Measurements from ENCODE around the gene SPACDR. TPM values are rescaled to one million over a fixed set of nuclear protein-coding genes. Genes with fewer than 3 reads are reported as not detected.

Gene SPACDR
- total RNA-seq, 1 donor from 2014 or later: 2.5 TPM

DNA sequence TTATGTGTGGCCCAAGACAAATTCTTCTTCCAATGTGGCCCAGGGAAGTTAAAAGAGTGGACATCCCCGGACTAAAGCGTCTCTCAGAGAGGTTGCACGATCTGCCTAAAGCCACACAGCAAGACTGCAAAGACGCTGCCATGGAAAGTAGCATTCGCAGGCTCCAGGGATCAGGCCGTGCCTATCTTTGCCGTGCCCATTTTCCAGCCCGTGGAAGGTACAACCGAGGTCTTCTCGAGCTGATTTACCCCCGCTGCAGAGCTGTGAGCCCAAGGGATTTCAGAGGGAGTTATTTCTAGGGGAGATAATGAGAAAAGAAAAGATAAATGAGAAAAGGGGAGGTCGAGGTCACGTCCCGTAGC is 18.6 kb upstream of the SPACDR start:
- Histone ChIP-seq H3K79me2 (ENCODE audit: insufficient read depth, low read length) (peaks cover 14% of the 10 kb centered on the region), H3K27ac (ENCODE audit: low read depth, low read length) (no peak overlapping the region), H3K9ac (ENCODE audit: low read length) (peak overlapping the region; percentile 43), H3K4me3 (ENCODE audit: insufficient read depth, low read depth, low read length) (peak overlapping the region; percentile 48), H3K36me3 (ENCODE audit: insufficient read depth, low read length) (no peaks in the 10 kb centered on the region), H2AFZ (ENCODE audit: low read depth, low read length) (peak overlapping the region; percentile 73), H3K9me3 (ENCODE audit: insufficient read depth, low read depth, low read length) (no peaks in the 10 kb centered on the region), H3K4me1 (ENCODE audit: insufficient read depth, low read length) (peaks cover 10% of the 10 kb centered on the region), H3K27me3 (ENCODE audit: insufficient read depth, low read length) (no peaks in the 10 kb centered on the region), H3K4me2 (ENCODE audit: low read length) (peak overlapping the region; percentile 87), H4K20me1 (ENCODE audit: insufficient read depth, low read length) (no peaks in the 10 kb centered on the region)
- TF ChIP-seq, protein P1, sequence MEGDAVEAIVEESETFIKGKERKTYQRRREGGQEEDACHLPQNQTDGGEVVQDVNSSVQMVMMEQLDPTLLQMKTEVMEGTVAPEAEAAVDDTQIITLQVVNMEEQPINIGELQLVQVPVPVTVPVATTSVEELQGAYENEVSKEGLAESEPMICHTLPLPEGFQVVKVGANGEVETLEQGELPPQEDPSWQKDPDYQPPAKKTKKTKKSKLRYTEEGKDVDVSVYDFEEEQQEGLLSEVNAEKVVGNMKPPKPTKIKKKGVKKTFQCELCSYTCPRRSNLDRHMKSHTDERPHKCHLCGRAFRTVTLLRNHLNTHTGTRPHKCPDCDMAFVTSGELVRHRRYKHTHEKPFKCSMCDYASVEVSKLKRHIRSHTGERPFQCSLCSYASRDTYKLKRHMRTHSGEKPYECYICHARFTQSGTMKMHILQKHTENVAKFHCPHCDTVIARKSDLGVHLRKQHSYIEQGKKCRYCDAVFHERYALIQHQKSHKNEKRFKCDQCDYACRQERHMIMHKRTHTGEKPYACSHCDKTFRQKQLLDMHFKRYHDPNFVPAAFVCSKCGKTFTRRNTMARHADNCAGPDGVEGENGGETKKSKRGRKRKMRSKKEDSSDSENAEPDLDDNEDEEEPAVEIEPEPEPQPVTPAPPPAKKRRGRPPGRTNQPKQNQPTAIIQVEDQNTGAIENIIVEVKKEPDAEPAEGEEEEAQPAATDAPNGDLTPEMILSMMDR (IDR thresholded peaks at IDR 0.05; ENCODE audit: insufficient read depth, low read depth, low read length): no peak
- no peak for TF ChIP-seq EZH2 (IDR thresholded peaks at IDR 0.05; ENCODE audit: insufficient read depth, low read length)
- H3K4me1 Mint-ChIP-seq (ENCODE audit: low read depth, unreplicated experiment): peaks cover 8% of the 10 kb centered on the region
- H3K36me3 Mint-ChIP-seq (ENCODE audit: low read depth, unreplicated experiment): no peaks in the 10 kb centered on the region
- DNase-seq (ENCODE audit: low read depth) (no peak), FAIRE-seq (no peak)
- H3K4me3 Mint-ChIP-seq (ENCODE audit: unreplicated experiment): peak overlapping the region; percentile 90
- no peaks in the 10 kb centered on the region for H3K27me3 Mint-ChIP-seq (ENCODE audit: low read depth, unreplicated experiment)
- no peaks in the 10 kb centered on the region for H3K9me3 Mint-ChIP-seq (ENCODE audit: unreplicated experiment)
- no peak overlapping the region for H3K27ac Mint-ChIP-seq (ENCODE audit: unreplicated experiment)

DNA sequence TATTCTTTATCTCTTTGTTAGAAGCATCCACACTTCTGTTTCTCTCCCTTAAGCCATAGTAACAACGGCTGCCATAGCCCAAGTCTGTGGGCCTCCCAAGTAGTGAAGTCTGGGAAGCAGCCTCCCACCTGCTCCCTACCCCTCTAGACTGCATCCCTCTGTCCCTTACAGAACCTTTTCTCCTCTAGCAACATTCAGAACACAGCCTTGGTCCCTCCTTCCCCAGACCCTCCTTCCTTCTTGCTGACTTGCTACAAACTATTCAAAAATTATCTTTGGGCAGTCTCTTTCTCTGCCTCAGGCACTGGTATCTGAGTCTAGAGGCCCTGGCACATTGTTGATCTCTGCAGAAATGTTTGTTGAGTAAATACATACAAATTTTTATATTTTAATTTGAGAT is 17.4 kb upstream of the SPACDR start:
- Mint-ChIP-seq H3K4me1 (ENCODE audit: low read depth, unreplicated experiment) (peaks cover 12% of the 10 kb centered on the region), H3K27me3 (ENCODE audit: low read depth, unreplicated experiment) (no peaks in the 10 kb centered on the region), H3K27ac (ENCODE audit: unreplicated experiment) (peak overlapping the region; percentile 80), H3K36me3 (ENCODE audit: low read depth, unreplicated experiment) (no peaks in the 10 kb centered on the region), H3K4me3 (ENCODE audit: unreplicated experiment) (no peak overlapping the region), H3K9me3 (ENCODE audit: unreplicated experiment) (no peaks in the 10 kb centered on the region)
- Histone ChIP-seq H4K20me1 (ENCODE audit: insufficient read depth, low read length) (peaks cover 11% of the 10 kb centered on the region), H3K36me3 (ENCODE audit: insufficient read depth, low read length) (no peaks in the 10 kb centered on the region), H3K27me3 (ENCODE audit: insufficient read depth, low read length) (no peaks in the 10 kb centered on the region), H3K9ac (ENCODE audit: low read length) (no peak overlapping the region), H3K4me2 (ENCODE audit: low read length) (no peak overlapping the region), H3K9me3 (ENCODE audit: insufficient read depth, low read depth, low read length) (no peaks in the 10 kb centered on the region), H3K4me1 (ENCODE audit: insufficient read depth, low read length) (peaks cover 17% of the 10 kb centered on the region), H2AFZ (ENCODE audit: low read depth, low read length) (no peak overlapping the region), H3K27ac (ENCODE audit: low read depth, low read length) (no peak overlapping the region), H3K79me2 (ENCODE audit: insufficient read depth, low read length) (peaks cover 27% of the 10 kb centered on the region), H3K4me3 (ENCODE audit: insufficient read depth, low read depth, low read length) (no peak overlapping the region)
- TF ChIP-seq EZH2 (IDR thresholded peaks at IDR 0.05; ENCODE audit: insufficient read depth, low read length): no peak
- TF ChIP-seq, protein P1 (IDR thresholded peaks at IDR 0.05; ENCODE audit: insufficient read depth, low read depth, low read length): no peak
- FAIRE-seq: no peak
- DNase-seq (ENCODE audit: low read depth): no peak

DNA sequence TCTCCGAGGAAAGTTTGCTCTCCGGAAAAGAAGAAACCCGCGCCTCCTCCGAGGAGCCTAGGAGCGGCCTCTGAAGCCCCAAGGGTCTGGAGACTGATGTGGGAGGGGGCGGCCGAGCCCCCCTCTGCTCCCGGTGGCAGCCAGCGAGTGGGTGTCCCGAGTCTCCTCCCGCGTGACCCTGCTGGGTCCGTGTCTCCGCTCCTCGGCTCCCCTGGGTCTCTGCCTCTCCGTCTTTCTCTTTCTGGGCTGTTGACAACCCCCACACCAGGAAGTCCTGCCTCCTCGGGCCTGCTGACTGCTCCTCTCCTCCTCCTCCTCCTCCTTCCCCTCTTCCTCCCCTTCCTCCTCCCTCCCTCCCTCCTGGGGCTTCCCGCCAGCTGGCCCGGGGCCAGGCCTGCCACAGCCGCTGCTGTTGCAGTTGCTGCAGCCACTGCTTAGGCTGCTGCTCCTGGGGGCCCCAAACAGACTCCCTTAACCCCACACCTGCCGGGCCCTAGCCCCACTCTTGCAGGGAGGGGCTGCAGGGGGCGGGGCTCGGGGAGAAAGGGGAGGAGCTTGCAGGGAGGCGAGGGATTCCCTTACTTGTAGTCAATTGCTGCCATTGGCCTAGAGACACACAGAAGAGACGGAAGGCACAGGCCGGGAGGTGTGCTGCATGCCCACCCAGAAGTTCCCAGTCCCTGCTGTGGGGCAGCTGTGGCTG is 15.0 kb upstream of the SPACDR start, which contains the start of gene TSC22D4:
Gene TSC22D4, minus strand, starts transcription at position 257 of the 703 bp plus-strand sequence. CDS start 1,176 bp downstream, outside the sequence.
- Mint-ChIP-seq H3K4me3 (ENCODE audit: unreplicated experiment) (peak within 1 kb of the TSS; percentile 96), H3K36me3 (ENCODE audit: low read depth, unreplicated experiment) (no peaks in the 10 kb centered on the region), H3K27me3 (ENCODE audit: low read depth, unreplicated experiment) (no peaks in the 10 kb centered on the region), H3K4me1 (ENCODE audit: low read depth, unreplicated experiment) (peaks cover 16% of the 10 kb centered on the region), H3K9me3 (ENCODE audit: unreplicated experiment) (no peaks in the 10 kb centered on the region), H3K27ac (ENCODE audit: unreplicated experiment) (peak within 1 kb of the TSS; percentile 78)
- FAIRE-seq: no peak
- peak; percentile 92 for DNase-seq (ENCODE audit: low read depth)
- Histone ChIP-seq H3K79me2 (ENCODE audit: insufficient read depth, low read length) (peaks cover 42% of the 10 kb centered on the region), H3K4me1 (ENCODE audit: insufficient read depth, low read length) (peaks cover 20% of the 10 kb centered on the region), H3K9ac (ENCODE audit: low read length) (peak within 1 kb of the TSS; percentile 90), H3K27me3 (ENCODE audit: insufficient read depth, low read length) (no peaks in the 10 kb centered on the region), H2AFZ (ENCODE audit: low read depth, low read length) (peak within 1 kb of the TSS; percentile 57), H3K4me2 (ENCODE audit: low read length) (peak within 1 kb of the TSS; percentile 93), H3K4me3 (ENCODE audit: insufficient read depth, low read depth, low read length) (peak within 1 kb of the TSS; percentile 81), H4K20me1 (ENCODE audit: insufficient read depth, low read length) (peaks cover 34% of the 10 kb centered on the region), H3K36me3 (ENCODE audit: insufficient read depth, low read length) (no peaks in the 10 kb centered on the region), H3K27ac (ENCODE audit: low read depth, low read length) (peak within 1 kb of the TSS; percentile 47), H3K9me3 (ENCODE audit: insufficient read depth, low read depth, low read length) (no peaks in the 10 kb centered on the region)
- TF ChIP-seq EZH2 (IDR thresholded peaks at IDR 0.05; ENCODE audit: insufficient read depth, low read length): no peak
- TF ChIP-seq, protein P1 (IDR thresholded peaks at IDR 0.05; ENCODE audit: insufficient read depth, low read depth, low read length): no peak
